ENCODE measurements around the gene LYPD6B.
"Not testable (repeated sequence)": the region's sequence is repeated elsewhere in the genome, so short reads cannot be mapped to it uniquely, and the experiment has no call there.

Gene LYPD6B

DNA sequence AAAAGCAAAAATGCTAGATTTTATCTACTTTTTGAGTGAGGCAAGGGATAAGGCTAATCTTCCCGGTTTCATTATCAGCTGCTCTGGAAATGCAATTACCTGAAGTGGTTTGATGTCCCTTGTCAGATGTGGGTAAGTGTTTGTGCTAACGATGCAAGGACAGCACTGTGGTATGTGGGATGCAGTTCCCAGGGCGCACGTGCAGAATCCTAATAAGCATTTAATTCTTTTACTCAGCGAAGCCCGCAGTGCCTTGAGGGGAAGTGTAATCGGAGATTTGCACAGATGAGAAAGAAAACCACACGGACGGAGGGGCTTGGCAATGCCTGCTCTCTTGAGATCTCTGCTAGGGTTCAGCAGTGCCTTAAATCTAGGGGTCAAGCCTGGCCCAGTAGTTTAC, 183.4 kb downstream of the LYPD6B start:
- no peak for DNase-seq

DNA sequence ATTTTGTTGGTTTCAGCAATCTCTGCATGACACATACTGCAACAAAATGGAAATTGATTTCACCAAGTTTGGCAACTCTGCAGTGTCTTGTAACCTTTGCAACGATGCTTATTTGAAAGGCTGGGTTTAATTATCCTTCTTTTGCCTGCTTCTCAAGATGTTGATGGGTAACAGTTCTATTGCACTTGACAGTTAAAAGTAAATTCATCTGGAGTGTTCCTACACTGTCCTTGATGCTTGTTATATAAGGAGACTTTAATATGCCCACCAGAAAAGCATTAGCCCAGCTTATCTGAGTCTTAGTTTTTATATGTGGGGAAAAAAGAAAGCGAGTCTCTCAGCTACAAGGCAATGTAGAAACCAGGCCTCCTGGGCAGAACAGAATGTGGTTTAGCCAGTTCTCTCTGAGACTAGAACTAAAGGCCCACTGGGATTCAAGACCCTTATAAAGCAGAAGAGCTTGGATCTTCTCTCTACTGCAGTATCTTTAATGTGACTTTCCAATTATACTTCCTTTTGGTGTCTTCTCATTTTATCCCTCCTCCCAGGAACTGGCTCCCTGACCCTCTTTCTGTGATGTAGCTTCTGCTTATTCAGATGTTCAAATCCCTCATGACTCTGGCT, 185.1 kb downstream of the LYPD6B start:
- no peak for DNase-seq

DNA sequence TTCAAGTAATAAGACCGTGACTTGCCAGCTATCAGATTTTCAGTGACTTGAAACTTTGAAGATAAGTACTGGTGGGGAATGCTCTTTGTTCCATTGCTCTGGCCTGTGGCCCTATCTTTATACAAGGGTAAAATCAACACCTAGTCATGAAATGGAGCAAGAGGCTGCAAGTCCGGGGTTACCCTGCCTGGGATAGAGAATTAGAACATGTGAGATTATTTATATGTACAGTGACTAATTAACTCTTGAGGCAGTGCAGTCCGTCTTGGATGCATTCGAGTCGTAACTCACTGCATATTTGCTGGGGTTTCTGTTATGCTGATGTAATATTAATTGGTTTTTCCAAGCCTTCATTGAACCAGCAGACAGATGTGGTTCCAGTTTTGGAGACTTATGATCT, 186.0 kb downstream of the LYPD6B start:
- DNase-seq = no peak

DNA sequence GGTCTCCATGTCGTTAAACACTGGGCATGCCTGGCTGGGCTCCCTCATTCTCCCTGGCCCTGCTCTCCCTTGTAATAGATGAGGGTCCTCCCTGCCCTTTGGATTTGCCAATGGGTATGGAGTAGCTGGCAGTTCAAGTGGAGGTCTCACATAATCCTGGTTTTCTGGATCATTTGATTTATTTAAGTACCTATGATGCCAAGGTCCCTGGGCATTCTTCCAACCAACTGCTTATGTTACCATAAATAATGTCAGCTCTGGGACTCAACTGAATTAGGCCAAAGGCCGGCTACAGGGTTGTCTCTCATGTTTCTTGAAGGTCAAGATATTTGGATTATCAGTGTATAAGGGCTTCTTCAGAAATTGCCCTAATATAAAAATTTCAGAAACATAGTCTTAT, 186.9 kb downstream of the LYPD6B start:
- no peak for DNase-seq

DNA sequence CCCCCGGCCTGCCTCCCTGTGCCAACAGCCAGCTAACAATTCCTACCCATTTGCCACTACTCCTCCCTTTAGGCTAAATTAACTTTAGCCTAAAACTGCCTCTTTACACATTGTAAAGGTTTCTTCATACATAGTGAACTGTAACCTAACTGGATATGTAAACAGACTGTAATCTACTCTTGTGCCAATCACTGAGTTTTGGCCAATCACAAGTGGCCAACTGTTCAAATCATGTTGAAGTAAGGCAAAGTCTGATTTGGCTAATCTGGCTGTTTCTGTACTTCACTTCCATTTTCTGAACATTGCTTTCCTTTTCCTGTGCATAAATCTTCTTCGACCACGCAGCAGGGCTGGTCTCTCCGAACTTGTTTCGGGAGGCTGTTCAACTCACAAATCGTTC, 188.3 kb downstream of the LYPD6B start:
- no peak for DNase-seq

DNA sequence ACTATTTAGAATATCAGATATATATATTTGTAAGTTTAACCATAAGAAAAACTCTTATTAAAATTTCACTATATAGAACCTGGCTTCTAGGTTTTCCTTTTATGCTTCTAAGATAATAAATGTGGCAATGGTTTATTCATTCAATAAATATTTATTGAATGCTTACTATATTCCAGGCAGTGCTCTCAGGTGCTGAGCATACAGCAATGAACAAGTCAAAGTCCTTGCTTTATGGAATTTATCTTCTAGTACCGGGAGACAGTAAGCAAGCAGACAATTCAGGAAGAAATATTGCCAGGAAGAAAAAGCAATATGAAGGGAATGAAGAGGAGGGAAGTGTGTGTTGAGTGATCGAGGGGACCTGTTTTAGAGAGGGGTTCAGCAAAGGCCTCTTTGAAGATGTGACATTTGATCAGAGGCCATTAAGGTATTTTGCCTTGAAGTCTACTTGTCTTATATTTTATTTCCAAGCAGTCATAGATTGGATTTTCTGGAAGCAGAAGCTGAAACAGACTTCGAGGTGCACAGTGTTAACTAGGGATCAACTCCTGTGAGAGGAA, 197.4 kb downstream of the LYPD6B start:
- DNase-seq = no peak

DNA sequence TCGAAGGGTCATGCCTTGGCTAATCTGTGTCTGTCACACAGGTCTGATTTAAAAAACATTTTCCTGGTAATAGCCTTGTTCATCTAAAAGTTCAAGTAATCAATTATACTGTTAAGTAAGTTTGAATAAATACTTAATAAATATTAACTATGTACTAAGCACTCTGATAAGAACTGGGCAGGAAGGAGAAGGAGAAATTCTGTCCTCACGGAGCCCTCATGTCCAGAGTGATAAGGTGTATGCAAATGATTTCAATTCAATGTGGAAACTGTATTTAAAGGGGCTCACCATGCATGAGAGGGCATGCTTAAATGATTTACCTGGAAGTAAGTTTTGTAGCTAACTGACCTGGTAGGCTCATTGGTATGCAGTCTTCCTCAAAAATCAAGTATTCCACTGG, 197.9 kb downstream of the LYPD6B start:
- no peak for DNase-seq

DNA sequence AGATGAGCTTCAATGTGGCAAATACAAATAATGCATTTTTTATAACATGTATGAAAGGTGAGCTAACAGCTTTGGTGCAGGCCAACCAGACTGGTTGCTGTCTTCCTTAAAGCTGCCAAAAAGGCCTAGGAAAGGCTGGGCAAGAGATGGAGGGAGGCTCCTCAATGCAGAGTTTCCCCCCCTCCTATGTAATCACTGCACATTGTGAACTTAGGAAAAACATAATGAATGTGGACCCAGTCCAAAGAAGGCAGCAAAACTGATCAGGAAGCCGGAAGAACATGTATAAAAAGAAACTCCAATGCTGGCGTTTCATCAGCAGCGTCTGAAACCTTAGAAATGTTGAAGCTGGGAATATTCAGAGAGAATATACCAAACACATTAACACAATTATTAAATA, 207.7 kb downstream of the LYPD6B start:
- no peak for DNase-seq

DNA sequence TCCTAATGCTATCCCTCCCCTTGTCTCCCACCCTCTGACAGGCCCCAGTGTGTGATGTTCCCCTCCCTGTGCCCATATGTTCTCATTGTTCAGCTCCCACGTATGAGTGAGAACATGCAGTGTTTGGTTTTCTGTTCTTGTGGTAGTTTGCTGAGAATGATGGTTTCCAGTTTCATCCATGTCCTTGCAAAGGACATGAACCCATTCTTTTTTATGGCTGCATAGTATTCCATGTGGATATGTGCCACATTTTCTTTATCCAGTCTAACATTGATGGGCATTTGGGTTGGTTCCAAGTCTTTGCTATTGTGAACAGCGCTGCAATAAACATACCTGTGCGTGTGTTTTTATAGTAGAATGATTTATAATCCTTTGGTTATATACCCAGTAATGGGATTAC, 212.9 kb downstream of the LYPD6B start:
- DNase-seq = not testable (repeated sequence)

DNA sequence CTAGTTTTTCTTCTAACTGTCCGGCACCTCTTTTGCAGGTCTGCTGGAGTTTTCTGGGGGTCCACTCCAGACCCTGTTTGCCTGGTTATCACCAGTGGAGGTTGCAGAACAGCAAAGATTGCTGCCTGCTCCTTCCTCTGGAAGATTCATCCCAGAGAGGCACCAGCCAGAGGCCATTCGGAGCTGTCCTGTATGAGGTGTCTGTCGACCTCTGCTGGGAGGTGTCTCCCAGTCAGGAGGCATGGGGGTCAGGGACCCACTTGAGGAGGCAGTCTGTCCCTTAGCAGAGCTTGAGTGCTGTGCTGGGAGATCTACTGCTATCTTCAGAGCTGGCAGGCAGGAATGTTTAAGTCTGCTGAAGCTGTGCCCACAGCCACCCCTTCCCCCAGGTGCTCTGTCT, 218.4 kb downstream of the LYPD6B start:
- DNase-seq = not testable (repeated sequence)

DNA sequence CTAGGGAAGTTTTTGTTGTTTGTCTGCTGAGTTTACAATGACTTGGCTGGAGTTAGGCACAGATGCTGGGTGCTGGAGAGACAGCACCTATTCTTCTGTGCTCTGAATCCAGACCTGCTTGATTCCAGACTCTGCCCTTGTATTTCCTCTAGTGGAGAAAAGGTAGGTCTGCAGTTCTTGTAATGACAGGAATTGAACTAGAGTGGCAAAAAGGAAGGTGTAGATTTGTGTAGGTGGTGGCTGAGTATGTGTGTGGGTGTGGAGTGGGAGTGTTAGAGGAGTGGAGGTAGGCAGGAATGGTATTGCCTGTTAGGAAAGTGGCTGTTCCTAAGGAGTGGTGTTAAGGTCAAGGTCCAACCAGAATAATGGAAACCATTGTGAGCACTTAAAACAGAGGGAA, 220.0 kb downstream of the LYPD6B start:
- DNase-seq = no peak

DNA sequence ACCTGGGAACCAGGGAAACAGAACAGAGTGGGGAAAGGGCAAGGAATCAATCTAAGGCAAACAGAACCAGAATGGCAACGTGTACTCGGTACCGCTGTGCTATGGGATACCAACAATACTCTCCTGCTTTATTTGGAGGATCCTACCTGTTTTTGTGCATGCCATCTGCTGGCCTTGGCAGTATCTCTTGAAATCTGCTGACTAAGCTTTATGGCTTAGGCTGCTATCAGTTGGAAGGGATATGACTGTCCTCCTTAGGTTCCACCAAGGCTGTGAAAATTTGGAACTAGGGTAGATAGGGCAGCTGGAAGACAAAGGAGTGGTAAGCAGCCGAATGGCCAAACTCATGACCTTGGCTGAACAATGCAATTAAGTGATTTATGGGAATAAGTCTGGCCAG, 220.6 kb downstream of the LYPD6B start:
- no peak for DNase-seq

DNA sequence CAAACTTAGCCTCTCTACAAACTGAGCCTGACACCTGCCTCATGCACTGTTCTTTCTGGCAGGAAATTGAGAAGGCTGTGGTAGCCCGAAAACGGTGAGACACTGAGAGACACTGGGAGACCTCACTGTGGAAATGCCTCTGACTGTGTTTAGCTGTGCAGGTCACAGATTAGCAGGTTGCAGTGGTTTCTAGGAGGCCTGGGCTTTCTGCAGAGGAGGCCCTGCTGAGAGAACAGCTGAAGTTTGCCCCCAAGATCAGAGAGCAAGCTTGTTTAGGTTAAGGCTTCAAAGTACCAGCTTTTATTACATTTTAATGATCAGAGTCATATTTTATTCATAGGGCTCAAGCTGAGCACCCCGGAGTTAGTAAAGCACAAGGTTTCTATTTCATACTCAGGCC, 223.2 kb downstream of the LYPD6B start:
- DNase-seq = no peak
